ENCODE data around the gene PPP1R7.

Gene PPP1R7

DNA sequence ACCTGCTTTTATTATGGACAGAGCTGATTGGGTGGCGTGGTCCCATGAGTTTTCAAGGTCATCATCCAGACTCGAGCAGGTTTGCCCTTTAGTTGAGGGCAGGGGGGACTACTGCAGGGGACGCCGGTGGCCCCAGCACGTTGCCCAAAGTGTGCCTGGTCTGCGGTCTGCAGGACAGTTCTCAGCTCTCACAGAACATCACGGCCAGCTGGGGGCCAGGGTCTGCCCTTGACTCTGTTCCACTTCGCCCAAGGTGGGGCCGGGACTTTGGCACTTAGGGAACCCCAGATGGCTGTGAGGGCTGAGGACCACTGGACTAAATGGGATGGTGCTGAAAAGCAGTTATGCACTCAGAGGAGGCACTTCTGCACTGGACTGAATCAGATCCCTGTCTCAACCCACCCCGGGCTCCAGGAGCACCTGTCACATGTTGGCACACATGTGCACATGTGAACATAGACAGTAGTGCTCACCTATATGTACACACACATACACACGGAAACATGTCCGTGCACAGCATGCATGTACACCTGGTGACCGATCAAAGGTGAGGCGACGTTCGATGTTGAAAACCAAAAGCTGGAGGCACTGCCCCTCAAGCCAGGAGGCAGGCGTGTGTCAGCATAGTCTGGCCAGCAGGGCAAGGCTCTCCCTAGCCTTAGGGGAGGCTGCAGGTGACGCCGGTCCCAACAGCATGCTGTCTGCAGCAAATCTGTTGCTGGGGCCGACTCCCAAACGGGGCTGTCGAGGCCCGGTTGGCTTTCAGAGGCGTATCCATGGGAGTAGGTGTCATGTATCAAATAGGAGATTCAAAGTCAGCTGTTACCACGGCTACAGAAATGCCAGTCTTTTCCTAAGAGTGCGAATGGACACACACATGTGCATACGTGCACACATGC lies 48.4 kb downstream of the PPP1R7 start:
- DNase-seq: no peak

- DNase-seq: no peak
Measured at GRCh38 chr2:241199286-241199685, 49.0 kb downstream of the PPP1R7 start.

- peak in 1 of 5 donors; percentile 9 for DNase-seq
Measured at GRCh38 chr2:241199897-241200821, 49.9 kb downstream of the PPP1R7 start.

DNA sequence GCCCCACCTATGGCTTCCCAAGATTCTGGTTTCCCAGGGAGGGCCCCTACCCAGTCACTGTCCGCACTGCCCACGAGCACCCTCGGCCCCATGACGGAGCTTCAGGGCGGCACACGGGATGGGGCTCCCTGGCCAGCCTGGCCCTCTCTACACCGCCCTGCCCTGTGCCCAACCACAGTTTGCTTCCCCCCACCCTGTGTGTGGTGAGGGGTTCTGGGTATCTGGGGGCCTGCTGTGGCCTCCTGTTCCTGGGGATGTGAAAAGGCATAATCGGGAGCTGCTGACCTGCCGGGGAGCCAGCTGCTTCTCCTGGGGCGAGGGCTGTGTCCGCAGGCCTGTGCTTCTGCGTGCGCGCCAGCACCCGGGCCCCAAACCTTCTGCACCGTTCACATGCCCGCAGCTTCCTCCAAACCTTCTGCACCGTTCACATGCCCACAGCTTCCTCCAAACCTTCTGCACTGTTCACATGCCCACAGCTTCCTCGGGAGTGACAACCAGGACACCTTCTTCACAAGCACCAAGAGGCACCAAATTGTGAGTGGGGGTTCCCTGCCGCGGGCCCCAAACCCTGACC lies 50.6 kb downstream of the PPP1R7 start:
- DNase-seq: no peak

- no peak for DNase-seq
Measured at GRCh38 chr2:241201445-241202267, 51.4 kb downstream of the PPP1R7 start.

DNA sequence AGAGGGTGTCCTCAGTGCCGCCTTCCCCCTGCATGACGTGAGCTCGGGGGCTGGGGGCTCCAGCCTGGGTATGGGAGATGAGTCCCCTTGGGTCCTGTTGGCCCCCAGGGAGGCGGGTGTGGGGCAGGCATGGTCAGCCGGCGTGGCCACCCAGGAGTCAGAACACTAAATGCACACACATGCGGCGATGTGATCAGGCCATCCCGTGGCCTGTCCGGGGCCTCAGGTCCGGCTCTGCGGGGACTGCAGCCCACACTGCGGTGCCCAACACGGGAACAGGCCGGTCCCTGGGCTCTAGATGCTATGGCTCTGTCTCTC lies 52.0 kb downstream of the PPP1R7 start:
- DNase-seq: no peak

DNA sequence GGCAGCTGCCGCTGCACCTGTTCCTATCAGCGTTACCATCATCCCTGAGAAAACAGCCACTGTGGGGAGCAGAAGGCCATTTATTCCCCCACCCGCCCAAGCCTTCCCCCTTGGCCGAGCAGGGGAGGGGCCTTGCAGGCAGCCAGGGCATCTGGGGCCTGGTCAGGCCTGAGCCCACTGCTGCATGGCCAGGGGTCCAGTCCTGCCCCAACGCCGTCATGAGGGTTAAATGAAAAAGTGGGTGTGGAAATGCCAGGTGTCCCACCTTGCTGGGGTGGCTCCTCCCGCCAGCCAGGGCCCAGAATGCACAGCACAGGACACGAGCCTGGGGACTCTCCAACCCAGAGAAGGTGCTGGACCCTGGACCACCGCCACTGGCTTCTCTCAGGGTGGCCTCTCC lies 52.4 kb downstream of the PPP1R7 start:
- DNase-seq: no peak

- no peak for DNase-seq
Measured at GRCh38 chr2:241203218-241204009, 53.1 kb downstream of the PPP1R7 start.

GRCh38 chr2:241204010-241204384 lies 53.7 kb downstream of the PPP1R7 start:
- DNase-seq: no peak

- no peak for DNase-seq
Measured at GRCh38 chr2:241204490-241204889, 54.2 kb downstream of the PPP1R7 start.

DNA sequence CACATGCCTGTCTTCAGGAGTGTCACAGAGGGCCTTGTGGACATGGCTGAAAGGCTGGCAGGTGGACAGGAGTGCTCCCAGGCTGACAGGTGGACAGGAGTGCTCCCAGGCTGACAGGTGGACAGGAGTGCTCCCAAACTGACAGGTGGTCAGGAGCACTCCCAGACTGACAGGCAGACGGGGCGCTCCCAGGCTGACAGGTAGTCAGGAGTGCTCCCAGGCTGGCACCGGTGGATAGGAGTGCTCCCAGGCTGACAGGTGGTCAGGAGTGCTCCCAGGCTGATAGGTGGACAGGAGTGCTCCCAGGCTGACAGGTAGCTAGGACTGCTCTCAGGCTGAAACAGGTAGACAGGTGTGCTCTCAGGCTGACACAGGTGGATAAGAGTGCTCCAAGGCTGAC lies 54.8 kb downstream of the PPP1R7 start:
- no peak for DNase-seq

DNA sequence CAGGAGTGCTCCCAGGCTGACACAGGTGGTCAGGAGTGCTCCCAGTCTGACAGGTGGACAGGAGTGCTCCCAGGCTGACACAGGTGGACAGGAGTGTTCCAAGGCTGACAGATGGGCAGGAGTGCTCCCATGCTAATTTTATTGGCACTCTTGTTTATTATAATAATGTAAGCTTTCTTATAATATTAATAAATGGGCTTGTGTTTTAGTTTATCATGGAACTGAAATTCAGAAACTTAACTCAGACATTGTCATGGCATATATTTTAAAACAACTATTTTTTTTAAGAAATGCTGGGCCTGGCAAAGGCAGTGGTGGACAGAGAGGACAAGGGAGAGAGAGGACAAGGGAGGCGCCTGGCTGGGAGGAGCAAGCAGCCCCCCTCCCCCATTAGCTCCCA lies 56.9 kb downstream of the PPP1R7 start:
- DNase-seq: no peak

GRCh38 chr2:241207641-241208040 lies 57.4 kb downstream of the PPP1R7 start:
- DNase-seq: no peak

DNA sequence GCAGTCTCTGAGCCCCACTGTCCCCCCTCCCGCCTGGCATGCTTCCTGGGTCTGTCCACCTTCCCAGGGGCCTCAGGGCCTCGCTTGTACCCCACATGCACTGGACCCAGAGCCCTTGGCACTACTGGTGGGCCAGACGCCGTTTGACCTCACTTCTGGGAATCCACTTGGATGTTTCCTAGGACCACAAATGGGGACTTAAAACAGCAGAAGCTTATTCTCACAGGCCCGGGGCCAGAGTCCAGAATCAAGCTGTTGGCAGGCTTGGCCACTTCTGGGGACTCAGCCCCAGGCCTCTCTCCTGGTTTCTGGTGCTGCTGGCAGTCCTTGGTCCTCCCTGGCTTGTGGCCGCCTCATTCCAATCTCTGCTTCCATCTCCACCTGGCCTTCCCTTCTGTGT lies 57.8 kb downstream of the PPP1R7 start:
- no peak for DNase-seq

GRCh38 chr2:241209271-241209670 lies 59.0 kb downstream of the PPP1R7 start:
- DNase-seq: no peak

- no peak for DNase-seq
Measured at GRCh38 chr2:241211276-241211675, 61.0 kb downstream of the PPP1R7 start.

GRCh38 chr2:241213041-241213440 lies 62.8 kb downstream of the PPP1R7 start:
- no peak for DNase-seq

DNA sequence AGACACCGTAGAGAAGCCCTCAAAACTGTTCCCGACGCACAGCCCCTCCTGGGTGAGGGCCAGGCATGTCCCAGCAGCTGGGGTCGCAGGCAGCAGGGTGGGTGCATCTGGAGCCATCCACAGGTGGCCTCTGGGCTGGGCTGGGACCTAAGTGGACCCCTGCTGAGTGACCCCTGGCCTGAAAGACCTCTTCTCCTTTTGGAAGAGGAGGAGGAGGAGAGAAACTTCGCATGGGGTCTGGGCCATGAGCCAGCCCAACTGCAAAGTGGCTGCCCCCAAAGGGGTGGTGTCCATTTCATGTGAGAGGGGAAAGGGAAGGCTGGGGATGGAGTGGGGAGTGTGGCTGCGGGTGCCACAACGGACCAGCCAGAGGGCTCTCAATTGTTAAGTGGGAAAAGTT lies 63.3 kb downstream of the PPP1R7 start:
- DNase-seq: no peak

GRCh38 chr2:241214209-241214608 lies 63.9 kb downstream of the PPP1R7 start:
- DNase-seq: no peak

- DNase-seq: no peak
Measured at GRCh38 chr2:241214766-241215165, 64.5 kb downstream of the PPP1R7 start.

DNA sequence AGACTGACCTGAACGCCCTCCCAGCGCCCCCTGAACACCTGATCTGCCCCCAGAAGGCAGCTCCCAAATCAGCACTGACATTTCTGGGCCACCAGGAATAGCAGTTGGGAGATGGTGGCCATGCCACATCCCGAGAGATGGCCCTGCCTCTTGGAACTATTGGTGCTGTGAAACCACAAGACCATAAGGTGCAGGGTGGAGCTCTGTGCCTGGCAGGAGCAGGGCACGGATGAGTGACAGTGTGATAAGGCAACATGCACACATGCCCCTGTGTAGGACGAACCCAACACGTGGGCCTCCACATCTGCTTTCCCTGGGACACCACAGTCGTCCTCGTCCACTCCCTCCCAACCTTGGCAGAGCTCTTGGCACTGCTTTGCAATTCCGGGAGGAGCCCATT lies 65.2 kb downstream of the PPP1R7 start:
- DNase-seq: no peak

All from T-helper 1 cell (primary cell).